HG03280 (cell line): Measurements from ENCODE around the gene USP48.

Experiments used
- ATAC-seq: cut with Tn5 transposase; IDR thresholded peaks from one replicate; pipeline ENCODE4 v1.9.1; 2021; ENCODE audit warnings: mild to moderate bottlenecking, moderate library complexity; ENCODE audit not compliant: unreplicated experiment

The USP48 gene

DNA sequence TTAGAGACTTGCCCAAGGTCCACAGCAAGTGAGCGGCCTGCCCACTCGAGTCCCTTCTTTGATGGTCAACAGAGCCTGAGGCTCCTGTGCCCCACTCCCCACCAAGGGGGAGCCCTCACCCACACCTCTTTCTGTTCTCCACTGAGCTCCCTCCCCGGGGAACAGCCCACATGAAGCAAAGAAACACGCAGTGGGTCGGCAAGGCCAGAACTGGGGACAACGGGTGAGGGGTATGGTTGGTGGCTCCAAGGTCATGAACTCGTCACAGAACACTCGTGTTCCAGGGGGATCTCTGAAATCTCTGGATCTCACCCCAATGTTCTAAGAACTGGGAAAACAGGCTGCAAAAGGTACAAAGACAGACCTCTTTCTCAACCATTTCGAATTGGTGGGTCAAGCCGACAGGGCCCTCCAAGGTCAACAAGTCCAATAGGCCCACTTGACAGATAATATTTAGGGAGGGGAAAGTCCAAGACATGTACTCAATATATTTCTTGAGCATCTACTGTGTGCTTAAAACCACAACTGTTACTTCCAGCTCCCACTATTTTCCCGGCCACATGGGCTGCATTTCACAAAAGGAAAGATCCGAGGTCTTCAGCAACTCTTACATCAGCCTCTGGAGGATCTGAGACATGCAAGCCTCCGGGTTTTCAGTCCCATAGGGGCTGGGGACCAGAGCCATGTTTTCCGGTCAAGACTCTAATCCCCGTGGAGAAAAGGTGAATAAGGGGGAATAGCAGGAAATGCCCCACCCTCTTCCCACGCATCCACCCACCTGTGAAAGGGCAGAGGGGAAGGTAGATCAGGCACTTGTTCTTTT is 112.7 kb downstream of the USP48 start:
- ATAC-seq: no peak

DNA sequence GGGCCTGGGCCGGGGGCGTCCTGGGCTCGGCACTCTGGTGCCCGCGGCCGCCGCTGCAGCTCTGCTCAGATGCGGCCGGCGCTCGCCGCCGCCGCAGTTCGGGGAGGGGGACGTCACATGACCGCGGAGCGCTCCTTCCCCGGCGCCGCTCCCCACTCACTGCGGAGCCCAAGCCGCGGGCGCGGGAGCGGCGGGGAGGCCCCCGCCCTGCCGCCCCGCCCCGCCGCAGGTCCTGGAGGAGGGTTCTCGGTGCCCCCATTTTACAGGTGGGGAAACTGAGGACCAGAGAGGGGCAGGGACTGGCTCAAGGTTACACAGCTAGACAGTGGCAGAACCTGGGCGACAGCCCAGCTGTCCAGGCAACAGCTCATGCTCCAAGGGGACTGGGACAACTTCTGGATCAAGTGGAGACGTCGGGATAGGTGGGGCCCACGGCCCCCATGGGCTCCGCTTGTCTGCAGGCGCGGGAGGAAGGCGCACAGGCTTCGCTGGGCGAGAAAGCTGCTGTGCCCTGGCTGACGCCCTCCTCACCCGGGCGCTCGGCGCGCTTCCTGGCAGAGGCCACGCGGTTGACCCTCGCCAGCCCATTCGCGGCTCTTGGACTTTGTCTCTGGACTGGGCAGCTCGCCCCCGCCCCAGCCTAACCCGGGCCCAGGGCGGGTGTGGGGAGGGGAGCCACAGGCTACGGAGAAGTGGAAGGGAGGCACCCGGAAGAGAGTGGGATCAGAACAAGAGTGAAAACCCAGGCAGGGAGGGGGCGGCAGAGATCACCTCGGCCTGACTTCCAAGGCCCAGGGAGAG is 113.5 kb downstream of the USP48 start, which contains the start of gene RAP1GAP:
TSS of gene RAP1GAP (minus strand) at position 100 of the 801 bp plus-strand sequence. CDS start 49,325 bp downstream, outside the sequence.
- ATAC-seq: no peak

DNA sequence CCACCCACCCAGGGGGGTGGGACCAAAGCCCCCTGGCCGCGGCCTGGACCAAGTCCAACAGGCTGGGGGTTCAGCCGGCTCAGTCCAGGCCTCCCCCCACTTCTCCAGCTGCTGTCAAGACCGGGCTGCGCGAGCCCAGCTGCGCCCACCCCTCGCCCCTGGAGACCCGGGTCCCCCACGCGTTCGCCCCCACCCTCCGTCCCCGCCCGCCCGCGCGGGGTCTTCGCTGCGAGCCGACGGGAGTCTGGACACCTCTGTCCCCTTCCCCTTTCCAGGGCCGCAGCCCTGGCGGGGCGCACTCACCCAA is 114.0 kb downstream of the USP48 start:
- no peak for ATAC-seq

DNA sequence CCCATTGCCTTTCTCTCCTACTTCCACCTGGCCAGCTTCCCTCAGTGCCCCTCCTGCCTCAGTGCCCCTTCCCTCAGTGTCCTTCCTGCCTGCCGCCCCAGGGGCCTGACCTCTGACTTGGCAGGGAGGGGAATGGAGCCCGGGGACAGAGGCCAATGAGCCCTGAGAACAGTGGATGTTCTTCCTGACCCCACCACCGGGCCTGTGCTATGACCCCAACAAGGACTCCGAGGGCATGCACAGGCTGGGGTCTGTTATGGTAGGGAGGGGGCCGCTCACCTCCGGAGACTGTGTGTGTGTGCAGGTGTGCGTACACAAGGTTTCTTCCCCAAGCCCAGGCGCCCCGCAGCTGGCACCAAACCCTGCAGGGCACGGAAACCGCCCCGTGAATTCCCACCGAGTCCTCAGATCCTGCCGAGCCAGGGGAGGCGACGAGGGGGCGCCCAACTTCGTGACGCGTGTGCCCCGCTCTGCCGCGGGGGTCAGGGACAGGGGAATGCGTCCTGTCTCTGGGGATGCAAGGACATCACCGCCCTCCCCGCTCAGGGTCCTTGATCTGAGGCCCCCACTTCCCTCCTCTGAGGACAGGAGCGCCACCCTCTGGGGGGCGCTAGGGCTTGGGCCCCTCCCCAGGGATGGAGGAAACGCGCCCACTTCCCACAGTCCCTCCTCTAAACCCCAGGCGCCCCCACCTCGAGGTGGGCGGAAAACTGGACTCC is 114.6 kb downstream of the USP48 start:
- ATAC-seq: no peak

DNA sequence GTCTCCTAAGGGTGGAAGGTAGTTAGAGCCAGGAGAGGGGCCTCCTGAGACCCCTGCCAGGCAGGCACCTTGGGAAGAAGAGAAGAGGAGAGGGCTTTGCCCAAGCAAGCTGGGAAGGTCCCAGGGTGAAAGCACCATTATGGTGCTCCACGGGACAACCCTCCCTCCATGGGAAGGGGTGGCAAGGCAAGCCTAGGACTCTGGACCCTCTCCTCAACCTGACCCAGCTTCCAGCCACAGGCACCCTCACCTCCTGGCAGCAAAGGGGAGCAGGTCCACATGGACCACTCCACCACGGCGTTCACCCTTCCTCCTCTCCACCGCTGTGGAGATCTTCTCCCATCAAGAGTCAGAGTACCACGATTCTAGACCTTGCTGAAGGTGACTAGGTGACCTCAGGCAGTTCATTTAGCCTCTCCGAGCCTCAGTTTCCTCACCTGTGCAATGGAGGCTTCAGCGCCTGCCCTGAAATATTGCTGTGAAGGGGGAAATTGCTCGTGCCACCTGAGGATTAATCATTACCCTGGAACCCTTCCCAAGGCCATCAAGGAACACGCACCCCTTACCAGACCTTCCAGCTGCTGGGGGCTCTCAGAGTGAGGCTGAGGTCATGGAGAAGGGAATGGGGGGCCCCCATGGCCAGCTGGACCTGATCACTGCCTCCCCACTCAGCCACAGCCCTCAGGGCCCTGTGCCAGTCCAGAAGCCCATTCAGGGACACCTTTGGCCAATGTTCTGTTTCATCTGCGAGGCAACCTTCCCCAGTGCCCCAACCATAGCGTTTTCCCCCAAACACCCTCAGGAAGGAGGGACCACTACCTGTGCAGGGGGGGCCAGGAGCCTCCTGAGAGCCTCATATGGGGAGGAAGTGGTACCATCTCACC is 115.4 kb downstream of the USP48 start:
- no peak for ATAC-seq

DNA sequence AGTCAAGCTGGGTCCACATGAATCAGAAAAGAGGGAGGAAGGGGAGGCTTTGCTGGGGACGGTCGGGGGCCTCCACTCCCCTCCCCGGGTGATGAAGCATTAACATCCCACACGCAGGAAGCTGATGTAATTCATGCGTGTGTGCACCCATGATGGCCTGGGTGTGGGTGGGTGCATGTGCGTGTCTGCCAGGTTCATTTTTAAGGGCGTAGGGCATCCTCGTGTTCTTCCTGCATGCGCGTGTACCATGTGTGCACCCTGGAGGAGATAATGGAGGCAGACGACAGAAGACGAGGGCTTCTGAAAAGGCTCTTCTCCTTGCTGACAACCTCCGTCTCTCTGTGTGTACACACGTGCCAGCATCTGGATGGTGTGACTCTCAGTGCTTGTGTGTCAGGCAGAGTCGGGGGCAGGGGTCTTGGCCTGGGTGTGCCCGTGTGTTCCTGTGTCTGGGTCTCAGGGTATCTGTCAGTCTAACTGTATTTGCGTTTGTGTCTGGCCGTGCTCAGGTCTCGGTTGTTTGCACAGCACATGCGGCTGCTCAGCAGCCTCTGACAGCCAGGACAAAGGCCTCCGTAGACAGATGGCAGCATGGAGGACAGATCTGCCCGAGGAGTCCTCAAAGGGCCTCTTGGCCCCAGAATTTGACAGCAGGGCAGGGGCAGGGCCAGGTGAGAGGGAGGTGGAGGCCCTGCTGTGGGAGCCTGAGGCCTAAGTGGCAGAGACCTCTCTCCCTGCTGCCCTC is 116.2 kb downstream of the USP48 start:
- no peak for ATAC-seq

DNA sequence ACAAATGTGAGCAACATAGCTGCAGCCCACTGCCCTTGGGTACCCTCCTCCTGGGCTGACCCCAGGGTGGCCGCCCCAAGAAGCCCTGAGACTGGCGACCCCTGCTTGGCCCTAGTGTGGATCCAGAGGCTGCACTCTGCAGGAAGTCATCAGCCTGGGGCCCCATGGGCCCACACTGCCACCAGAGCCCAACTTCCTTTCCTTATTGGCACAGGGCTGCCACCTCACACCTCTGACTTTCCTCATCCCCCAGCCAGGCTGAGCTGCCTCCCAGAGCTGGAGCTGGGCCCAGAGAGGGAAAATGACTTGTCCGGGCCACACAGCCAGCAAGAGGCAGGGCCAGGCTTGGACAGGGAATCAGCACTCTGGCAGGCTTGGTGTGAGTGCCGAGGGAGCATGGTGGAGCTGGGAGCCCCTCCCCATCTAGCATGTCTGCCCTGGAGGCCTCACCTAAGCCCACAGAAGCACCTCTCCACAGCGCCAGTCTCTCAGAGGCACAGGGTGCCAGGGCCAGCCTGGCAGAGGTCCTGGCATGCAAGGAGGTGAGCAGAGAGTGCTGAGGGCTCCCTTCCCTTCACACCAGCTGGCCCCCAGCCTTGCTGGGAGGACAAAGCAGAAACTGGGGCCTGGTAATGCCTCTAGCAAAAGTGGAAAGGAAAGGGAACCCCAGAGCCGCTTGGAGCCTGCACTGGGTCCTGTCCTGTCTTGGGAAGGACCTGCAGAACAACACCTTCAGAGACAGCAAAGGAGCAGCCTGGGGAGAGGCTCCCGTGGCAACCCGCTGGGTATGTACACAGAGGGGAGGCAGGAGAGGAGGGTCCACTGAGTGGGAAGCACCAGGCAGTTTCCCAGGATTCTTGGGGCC is 117.0 kb downstream of the USP48 start:
- ATAC-seq: no peak

DNA sequence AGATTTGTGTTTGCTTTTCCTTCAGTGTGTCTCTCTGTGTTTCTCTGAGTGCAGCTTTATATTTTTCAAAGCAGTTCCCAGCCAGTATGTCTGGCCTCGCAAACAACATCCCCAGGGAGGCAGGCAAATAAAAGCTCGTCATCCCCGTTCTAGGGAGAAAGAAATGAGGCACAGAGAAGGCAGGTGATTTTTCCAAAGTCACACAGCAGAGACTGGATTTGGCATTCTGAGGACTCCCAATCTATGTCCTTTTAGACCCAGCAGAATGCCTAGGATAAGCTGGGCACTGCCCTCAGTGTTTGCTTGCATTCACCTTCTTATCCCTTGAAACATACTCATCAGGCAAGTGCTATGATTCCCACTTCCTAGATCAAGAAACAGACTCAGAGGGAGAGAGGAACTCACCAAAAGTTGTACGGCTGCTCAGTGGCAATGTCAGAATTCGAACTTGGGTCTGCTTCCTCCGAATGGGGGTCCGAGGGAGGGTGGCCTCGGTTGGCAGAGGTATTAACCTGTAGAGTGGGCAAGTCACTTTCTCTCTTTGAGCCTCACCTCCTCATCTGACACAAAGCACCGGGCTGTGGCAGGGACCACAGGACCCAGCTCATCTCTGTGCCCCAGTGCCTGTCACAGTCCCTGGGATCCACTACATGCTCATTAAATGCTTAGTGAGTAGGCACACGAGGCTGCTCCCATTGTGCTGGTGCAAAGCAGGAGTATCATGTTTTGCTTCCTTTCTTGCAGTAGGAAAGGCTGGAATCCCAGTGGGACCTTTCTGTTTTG is 118.0 kb downstream of the USP48 start:
- no peak for ATAC-seq

DNA sequence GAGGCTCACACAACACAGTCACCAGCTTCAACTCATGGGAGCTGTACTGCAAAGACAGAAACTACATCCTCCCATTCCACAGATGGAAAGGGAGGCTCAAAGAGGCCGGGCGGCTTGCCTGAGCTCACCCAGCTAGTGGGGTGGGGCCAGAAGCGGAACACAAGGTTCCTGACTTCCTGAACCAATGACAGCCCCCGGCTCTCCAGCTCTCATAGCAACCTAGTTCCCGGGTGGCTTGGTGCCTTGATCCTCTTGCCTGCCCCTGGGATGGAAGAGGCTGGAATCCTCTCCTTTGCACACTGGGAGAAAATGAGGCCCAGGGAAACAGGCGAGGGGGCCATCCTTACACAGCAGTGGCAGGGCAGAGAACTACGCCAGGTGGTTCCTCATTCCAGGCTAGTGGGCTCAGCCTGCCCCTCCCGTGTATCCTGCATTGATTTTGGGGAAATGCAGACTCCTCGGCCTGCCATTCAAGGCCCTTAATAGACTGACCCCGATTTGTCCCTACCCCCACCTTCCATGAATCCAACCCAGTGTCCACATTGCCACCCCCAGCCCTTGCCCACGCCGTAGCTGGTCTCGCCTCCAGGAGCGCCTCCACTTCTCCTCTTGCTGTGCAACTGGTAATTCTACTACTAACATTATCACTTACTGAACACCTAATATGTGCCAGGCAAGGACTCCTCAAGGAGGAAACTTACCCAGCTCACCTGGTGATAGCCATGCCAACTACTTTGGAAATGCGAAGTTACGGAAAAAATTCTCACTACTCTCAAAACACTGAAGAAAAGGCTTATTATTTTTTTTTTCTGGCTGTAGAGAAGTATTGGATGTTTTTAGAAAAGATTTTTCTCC is 118.8 kb downstream of the USP48 start:
- ATAC-seq: no peak

DNA sequence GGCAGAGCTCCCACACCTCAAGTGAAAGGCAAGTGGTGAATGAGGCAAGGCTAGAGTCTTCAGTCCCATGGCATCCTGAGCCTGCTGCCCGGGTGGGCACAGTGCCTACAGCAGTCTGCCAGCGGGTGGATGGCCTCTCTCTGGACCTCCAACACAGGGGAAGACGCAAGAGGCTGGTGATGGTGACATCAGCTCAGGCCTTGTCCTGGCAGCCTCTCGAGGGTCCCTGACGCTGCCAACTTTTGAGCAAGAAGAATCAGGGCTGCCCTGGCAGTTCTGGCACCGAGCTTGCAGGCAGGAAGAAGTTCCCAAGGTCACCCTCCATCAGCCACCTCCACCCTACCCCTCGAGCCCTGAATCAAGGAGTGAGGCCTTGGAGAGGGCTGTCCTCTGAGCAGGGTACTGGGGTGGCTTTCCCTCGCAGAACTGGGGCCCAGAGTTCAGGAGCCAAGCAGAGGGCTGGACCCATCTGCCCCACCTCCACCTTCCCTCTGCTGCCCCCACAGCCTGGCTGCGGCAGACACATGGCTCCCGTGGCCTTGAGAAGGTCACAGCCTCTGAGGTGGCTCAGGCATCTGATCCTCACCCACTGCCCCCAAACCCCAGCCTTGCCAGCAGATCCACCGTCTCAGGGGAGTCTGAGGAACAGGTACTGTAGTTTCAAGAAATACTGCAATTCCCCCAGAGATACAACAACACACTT is 119.5 kb downstream of the USP48 start:
- ATAC-seq: no peak

DNA sequence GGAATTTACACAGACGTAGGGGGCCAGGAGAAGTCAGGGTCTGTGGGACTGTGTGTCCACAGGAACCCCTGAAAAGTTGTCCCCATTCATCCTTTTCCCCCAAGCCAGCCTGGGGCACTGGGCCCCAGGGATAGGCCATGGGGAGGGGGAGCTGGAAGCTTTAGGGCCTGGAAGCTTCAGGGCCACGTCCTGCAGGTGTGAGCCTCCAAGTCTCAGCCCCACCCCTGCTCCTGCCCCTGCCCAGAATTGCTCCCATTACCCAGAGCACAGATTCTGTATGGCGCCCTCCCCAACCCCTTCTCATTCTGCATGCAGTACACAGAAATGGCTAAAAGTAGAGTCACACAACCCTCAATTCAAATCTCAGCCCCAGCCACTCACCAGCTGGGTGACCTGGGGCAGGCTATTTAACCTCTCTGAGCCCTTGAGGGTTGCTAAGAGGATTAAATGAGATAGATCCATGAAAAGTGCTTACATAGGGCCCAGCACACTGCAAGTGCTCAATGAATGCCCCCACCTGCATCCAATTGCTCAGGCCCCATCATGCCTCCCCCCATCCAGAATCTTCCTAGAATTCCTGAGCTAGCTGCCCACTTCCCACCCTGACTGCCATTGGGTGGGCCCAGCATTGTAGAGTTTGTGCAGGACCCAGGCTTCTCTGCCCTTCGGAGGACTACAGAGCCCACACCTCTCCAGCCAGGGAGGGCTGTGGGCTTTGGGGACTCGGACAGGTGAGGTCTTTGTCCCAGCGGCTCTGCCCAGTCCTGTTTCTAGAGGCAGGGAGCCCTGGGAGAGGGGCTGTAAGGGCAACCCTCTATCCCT is 120.3 kb downstream of the USP48 start:
- no peak for ATAC-seq

DNA sequence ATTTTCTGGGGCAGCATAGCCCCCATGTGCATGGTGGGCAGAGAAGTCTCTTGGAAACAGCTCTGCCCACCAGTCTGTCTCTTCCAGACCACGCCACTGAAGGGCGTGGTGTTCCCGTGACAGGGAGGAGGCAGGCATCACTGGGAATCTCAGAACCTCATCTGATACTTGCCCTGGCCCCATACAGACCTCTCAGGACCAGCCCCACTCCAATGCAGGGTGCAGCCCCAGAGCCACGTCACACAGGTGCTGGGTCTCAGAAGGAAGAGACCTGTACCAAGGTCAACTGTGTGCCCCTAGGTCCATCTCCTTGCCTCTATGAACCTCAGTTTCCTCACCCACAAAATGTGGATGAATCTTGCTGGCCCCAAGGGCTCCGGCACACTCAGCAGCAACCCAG is 121.1 kb downstream of the USP48 start:
- ATAC-seq: no peak

DNA sequence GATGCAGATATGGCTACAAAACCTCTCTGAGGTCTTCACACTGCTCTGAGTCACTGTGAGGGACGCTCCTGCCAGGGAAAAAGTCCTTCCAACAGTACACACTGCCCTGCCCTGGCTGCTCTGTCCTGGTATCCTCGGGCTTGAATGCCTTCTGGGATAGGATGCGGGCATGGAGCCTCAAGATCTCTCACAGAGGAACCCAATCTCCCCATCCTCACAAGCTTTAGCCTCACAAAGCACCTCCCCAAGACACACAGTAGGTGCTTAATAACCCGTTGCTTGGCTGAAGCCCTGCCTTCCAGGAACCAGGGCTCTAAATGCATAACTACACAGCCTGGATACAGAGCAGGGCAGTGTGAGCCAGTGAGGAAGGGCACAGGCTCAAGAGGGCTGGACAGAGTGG is 123.0 kb downstream of the USP48 start:
- ATAC-seq: no peak

DNA sequence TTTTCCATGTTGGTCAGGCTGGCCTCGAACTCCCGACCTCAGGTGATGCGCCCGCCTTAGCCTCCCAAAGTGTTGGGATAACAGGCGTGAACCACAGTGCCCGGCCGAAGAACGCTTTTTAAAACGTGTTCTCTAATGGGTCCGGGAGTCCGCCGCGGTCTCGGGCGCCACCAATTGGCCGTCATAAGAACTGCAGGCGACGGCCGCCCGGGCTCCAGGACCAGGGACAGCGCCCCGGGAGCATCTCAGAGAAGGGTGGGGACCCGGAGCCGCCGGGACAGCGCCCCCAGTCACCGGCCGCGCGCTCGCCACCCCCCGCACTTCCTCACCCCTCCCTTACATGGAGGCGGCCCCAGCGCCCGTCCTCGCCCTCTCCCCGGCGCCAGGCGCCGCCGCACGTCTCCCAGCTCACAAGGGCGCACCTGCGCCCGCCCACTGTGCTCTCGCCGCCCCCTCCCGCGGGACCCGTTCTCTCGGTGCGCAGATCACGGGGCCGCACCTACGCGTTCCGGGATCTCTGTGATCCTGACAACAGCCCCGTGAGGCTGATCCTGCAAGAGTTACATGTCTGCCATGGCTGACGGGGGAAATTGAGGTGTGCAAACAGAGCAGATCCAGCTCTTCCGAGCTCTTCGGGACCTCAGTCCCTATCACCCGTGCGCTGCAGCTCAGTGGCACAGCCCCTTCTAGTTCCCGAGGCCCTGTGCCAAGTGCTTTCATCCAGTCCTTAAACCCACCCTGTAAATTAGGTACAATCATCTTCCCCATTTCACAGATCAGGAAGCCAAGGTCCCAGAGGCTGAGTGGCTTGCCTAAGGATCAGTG is 123.6 kb downstream of the USP48 start:
- no peak for ATAC-seq
